H9 (cell line): ENCODE data around the gene DSN1. TPM values are rescaled to one million over a fixed set of nuclear protein-coding genes. Genes with fewer than 3 reads are reported as not detected.

Source experiments
- DNase-seq: peaks from one replicate; pipeline ENCODE4 v3.0.0-alpha.2; 2017
- H2AFZ ChIP-seq: one replicate; pipeline ENCODE4 v1.6.1; 2013; ENCODE audit warnings: mild to moderate bottlenecking, low read length, control low read depth, moderate library complexity
- H2AK5ac ChIP-seq: 2 replicates; pipeline ENCODE4 v1.6.1; 2013; ENCODE audit warnings: low read length, control low read depth, mixed read lengths; ENCODE audit not compliant: insufficient read length
- H2BK120ac ChIP-seq: one replicate; pipeline ENCODE4 v1.6.1; 2013; ENCODE audit warnings: low read depth, mild to moderate bottlenecking, low read length, control low read depth, inconsistent platforms; ENCODE audit not compliant: poor library complexity, severe bottlenecking
- H2BK12ac ChIP-seq: 2 replicates; pipeline ENCODE4 v1.6.1; 2013; ENCODE audit warnings: low read length, control low read depth, mixed read lengths, low read depth; ENCODE audit not compliant: insufficient read length
- H2BK15ac ChIP-seq: 2 replicates; pipeline ENCODE4 v1.6.1; 2013; ENCODE audit warnings: low read depth, low read length, control low read depth
- H2BK20ac ChIP-seq: one replicate; pipeline ENCODE4 v1.6.1; 2013; ENCODE audit warnings: low read depth, mild to moderate bottlenecking, low read length, control low read depth, inconsistent platforms; ENCODE audit not compliant: poor library complexity, severe bottlenecking
- H2BK5ac ChIP-seq: 2 replicates; pipeline ENCODE4 v1.6.1; 2013; ENCODE audit warnings: low read length, control low read depth, mixed read lengths; ENCODE audit not compliant: insufficient read length
- H3K14ac ChIP-seq: 2 replicates; pipeline ENCODE4 v1.6.1; 2013; ENCODE audit warnings: low read length, control low read depth; ENCODE audit not compliant: insufficient read depth
- H3K18ac ChIP-seq: 2 replicates; pipeline ENCODE4 v1.6.1; 2013; ENCODE audit warnings: low read depth, mild to moderate bottlenecking, mixed read lengths, low read length, control low read depth; ENCODE audit not compliant: insufficient read length
- H3K23ac ChIP-seq: 2 replicates; pipeline ENCODE4 v1.6.1; 2013; ENCODE audit warnings: low read length, control low read depth, mixed read lengths, low read depth; ENCODE audit not compliant: insufficient read length
- H3K23me2 ChIP-seq: 2 replicates; pipeline ENCODE4 v1.6.1; 2013; ENCODE audit warnings: low read depth, mild to moderate bottlenecking, mixed read lengths, low read length, control low read depth; ENCODE audit not compliant: insufficient read length, poor library complexity, severe bottlenecking
- H3K27ac ChIP-seq: 2 replicates; pipeline ENCODE4 v1.5.1; 2013; ENCODE audit warnings: low read length, control low read depth, mixed read lengths, low read depth; ENCODE audit not compliant: insufficient read length
- H3K27me3 ChIP-seq: 2 replicates; pipeline ENCODE4 v1.6.1; 2013; ENCODE audit warnings: low read length, control low read depth, inconsistent platforms; ENCODE audit not compliant: insufficient read depth
- H3K4ac ChIP-seq: 2 replicates; pipeline ENCODE4 v1.6.1; 2013; ENCODE audit warnings: low read depth, mild to moderate bottlenecking, control low read depth, inconsistent platforms, low read length, moderate library complexity
- H3K4me1 ChIP-seq: 2 replicates; pipeline ENCODE4 v1.6.1; 2013; ENCODE audit warnings: low read length, control low read depth, inconsistent platforms; ENCODE audit not compliant: insufficient read depth
- H3K4me2 ChIP-seq: 2 replicates; pipeline ENCODE4 v1.6.1; 2013; ENCODE audit warnings: low read length, control low read depth, mixed read lengths; ENCODE audit not compliant: insufficient read length, insufficient read depth
- H3K56ac ChIP-seq: 2 replicates; pipeline ENCODE4 v1.6.1; 2013; ENCODE audit warnings: low read depth, mild to moderate bottlenecking, mixed read lengths, low read length, control low read depth; ENCODE audit not compliant: insufficient read length
- H3K79me1 ChIP-seq: 2 replicates; pipeline ENCODE4 v1.6.1; 2013; ENCODE audit warnings: low read depth, mild to moderate bottlenecking, moderate library complexity, low read length, control low read depth, inconsistent platforms; ENCODE audit not compliant: insufficient read depth, poor library complexity, severe bottlenecking
- H3K79me2 ChIP-seq: 2 replicates; pipeline ENCODE4 v1.6.1; 2013; ENCODE audit warnings: low read length, control low read depth, inconsistent platforms; ENCODE audit not compliant: insufficient read depth
- H3K9ac ChIP-seq: 2 replicates; pipeline ENCODE4 v1.6.1; 2013; ENCODE audit warnings: low read length, control low read depth, mixed read lengths; ENCODE audit not compliant: insufficient read length; ENCODE audit errors: extremely low read depth
- H3K9me3 ChIP-seq: one replicate; pipeline ENCODE4 v1.6.1; 2013; ENCODE audit warnings: low read depth, low read length, inconsistent platforms; ENCODE audit not compliant: control insufficient read depth
- H3T11ph ChIP-seq: one replicate; pipeline ENCODE4 v1.6.1; 2013; ENCODE audit warnings: mild to moderate bottlenecking, low read length, control low read depth, inconsistent platforms
- H4K20me1 ChIP-seq: one replicate; pipeline ENCODE4 v1.6.1; 2013; ENCODE audit not compliant: control insufficient read depth, insufficient read length, insufficient read depth
- H4K5ac ChIP-seq: 2 replicates; pipeline ENCODE4 v1.6.1; 2013; ENCODE audit warnings: low read depth, mild to moderate bottlenecking, mixed read lengths, low read length, control low read depth; ENCODE audit not compliant: insufficient read length
- H4K8ac ChIP-seq: replicated peaks from 2 replicates; pipeline ENCODE4 v1.6.1; 2013; ENCODE audit warnings: low read length, control low read depth, mixed read lengths, low read depth; ENCODE audit not compliant: insufficient read length
- H4K91ac ChIP-seq: 2 replicates; pipeline ENCODE4 v1.6.1; 2013; ENCODE audit warnings: low read depth, mild to moderate bottlenecking, moderate library complexity, mixed read lengths, low read length, control low read depth; ENCODE audit not compliant: insufficient read length
- H3K27ac Mint-ChIP-seq, 3 experiments: 2 replicates in 2 of 3; 3 replicates in 1 of 3; pipeline ENCODE4 v1.8.0; 2020 to 2021; ENCODE audit warnings: mixed read lengths in 3 of 3, mild to moderate bottlenecking in 1 of 3, moderate library complexity in 1 of 3
- H3K27me3 Mint-ChIP-seq: 2 replicates; pipeline ENCODE4 v1.8.0; 2021; ENCODE audit warnings: low read depth, mild to moderate bottlenecking, moderate library complexity, mixed read lengths
- H3K36me3 Mint-ChIP-seq, 3 experiments: 2 replicates in 2 of 3; 3 replicates in 1 of 3; pipeline ENCODE4 v1.8.0; 2020 to 2021; ENCODE audit warnings: low read depth in 3 of 3, mixed read lengths in 3 of 3; ENCODE audit not compliant: insufficient read depth in 1 of 3
- H3K4me1 Mint-ChIP-seq, 2 experiments: 2 replicates each; pipeline ENCODE4 v1.8.0; 2020; ENCODE audit warnings: mixed read lengths in 2 of 2
- H3K4me3 Mint-ChIP-seq, 2 experiments: 2 replicates in 1 of 2; 3 replicates in 1 of 2; pipeline ENCODE4 v1.8.0; 2020 to 2021; ENCODE audit warnings: mild to moderate bottlenecking in 2 of 2, mixed read lengths in 2 of 2, moderate library complexity in 1 of 2
- H3K9me3 Mint-ChIP-seq, 2 experiments: 2 replicates in 1 of 2; 3 replicates in 1 of 2; pipeline ENCODE4 v1.8.0; 2020; ENCODE audit warnings: mild to moderate bottlenecking in 2 of 2, mixed read lengths in 2 of 2, moderate library complexity in 1 of 2
- CTCF ChIP-seq: fragments of 200-600 bp; sonication (generic); conservative IDR thresholded peaks from 3 replicates; pipeline ENCODE4 v1.8.0; 2021; ENCODE audit warnings: antibody characterized with exemption, mild to moderate bottlenecking
- WGBS: extraction: QIAGEN DNeasy Blood & Tissue Kit; methylation state at CpG from one replicate; pipeline ENCODE4 v1.1.7; 2013; ENCODE audit warnings: missing lambda C conversion rate, low lambda C conversion rate, mixed read lengths; ENCODE audit not compliant: insufficient read length; ENCODE audit errors: extremely low coverage; 5-methylcytosine and 5-hydroxymethylcytosine counted together
- total RNA-seq: library from RNA; stranded (reverse); gene quantifications from 2 replicates; pipeline ENCODE4 v1.2.1, GENCODE V29; 2021

DSN1 gene
- total RNA-seq, 1 experiment from 2014 or later = 22.8 TPM

GRCh38 chr20:36741072-36741471, 32.5 kb downstream of the DSN1 start:
- H3K56ac ChIP-seq = no peak overlapping the region
- no peak overlapping the region for H3K4me2 ChIP-seq
- no peaks in the 10 kb centered on the region for H3K27me3 ChIP-seq
- Mint-ChIP-seq H3K4me1 (peaks cover 22 to 24% of the 10 kb centered on the region in 2 experiments), H3K9me3 (no peaks in the 10 kb centered on the region), H3K4me3 (no peak overlapping the region), H3K36me3 (no peaks in the 10 kb centered on the region), H3K27ac (no peak overlapping the region), H3K27me3 (no peaks in the 10 kb centered on the region; the same call in 1 of the 2 replicates)
- no peak overlapping the region for H2BK5ac ChIP-seq
- H4K5ac ChIP-seq = no peak overlapping the region
- H3K79me1 ChIP-seq = no peaks in the 10 kb centered on the region
- H2AK5ac ChIP-seq = no peak overlapping the region
- H3T11ph ChIP-seq = no peak overlapping the region
- H3K4ac ChIP-seq = no peak overlapping the region
- no peak for TF ChIP-seq CTCF
- no peaks in the 10 kb centered on the region; the same call in 1 of the 2 replicates for H3K4me1 ChIP-seq
- H3K27ac ChIP-seq = no peak overlapping the region
- H2BK120ac ChIP-seq = no peak overlapping the region
- whole genome bisulfite sequencing = no CpG with 5 or more reads among the region's 4 CpGs
- no peak overlapping the region for H3K9ac ChIP-seq
- H2BK20ac ChIP-seq = no peak overlapping the region
- H3K18ac ChIP-seq = no peak overlapping the region
- no peaks in the 10 kb centered on the region for H4K20me1 ChIP-seq
- H4K8ac ChIP-seq = no peak overlapping the region
- H3K9me3 ChIP-seq = no peaks in the 10 kb centered on the region
- peaks cover 4% of the 10 kb centered on the region for H3K23me2 ChIP-seq
- H2AFZ ChIP-seq = no peak overlapping the region
- H3K23ac ChIP-seq = no peak overlapping the region
- DNase-seq = no peak
- no peak overlapping the region for H2BK15ac ChIP-seq
- H2BK12ac ChIP-seq = no peak overlapping the region
- H4K91ac ChIP-seq = no peak overlapping the region
- H3K14ac ChIP-seq = no peak overlapping the region
- 0 out of 2 replicates have a peak, but pooled peaks cover 2% of the 10 kb centered on the region for H3K79me2 ChIP-seq
